ENCODE data around the gene MYH7B.

DNA sequence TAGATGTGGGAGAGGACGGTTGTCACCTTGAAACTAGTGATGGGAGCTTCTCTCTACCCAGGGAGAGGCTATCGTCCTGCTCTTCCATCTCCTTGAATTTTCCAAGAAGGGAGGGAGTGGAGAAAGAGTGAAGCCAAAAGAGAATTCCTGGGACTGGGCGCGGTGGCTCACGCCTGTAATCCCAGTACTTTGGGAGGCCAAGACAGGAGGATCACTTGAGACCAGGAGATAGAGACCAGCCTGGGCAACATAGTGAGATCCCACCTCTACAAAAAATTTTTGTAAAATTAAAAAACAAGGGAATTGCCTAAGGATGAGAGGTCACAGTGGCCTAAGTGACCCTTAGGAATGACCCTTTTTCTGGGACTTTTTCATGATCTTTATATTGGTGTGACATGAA, 8.8 kb downstream of the MYH7B start:
- TF ChIP-seq POLR2A (IDR thresholded peaks at IDR 0.05; ENCODE audit: low read depth, low read length) (no peak), TAF1 (IDR thresholded peaks at IDR 0.05; ENCODE audit: borderline replicate concordance, low read depth, low read length) (no peak), POLR2AphosphoS5 (IDR thresholded peaks at IDR 0.05; ENCODE audit: low read depth, low read length) (no peak)
